Loucy (cell line): ENCODE data around the gene B3GALT6.

Experiments used
- CTCF ChIP-seq: fragments of 200-600 bp; sonication (generic); conservative IDR thresholded peaks from 2 replicates; pipeline ENCODE4 v1.5.1; 2014; ENCODE audit warnings: mild to moderate bottlenecking, antibody characterized with exemption, low read length
- EZH2phosphoT487 ChIP-seq: fragments of 200-600 bp; IDR thresholded peaks from 2 replicates; pipeline ENCODE4 v1.6.1; 2018; ENCODE audit warnings: antibody characterized with exemption, mild to moderate bottlenecking, moderate library complexity, borderline replicate concordance

DNA sequence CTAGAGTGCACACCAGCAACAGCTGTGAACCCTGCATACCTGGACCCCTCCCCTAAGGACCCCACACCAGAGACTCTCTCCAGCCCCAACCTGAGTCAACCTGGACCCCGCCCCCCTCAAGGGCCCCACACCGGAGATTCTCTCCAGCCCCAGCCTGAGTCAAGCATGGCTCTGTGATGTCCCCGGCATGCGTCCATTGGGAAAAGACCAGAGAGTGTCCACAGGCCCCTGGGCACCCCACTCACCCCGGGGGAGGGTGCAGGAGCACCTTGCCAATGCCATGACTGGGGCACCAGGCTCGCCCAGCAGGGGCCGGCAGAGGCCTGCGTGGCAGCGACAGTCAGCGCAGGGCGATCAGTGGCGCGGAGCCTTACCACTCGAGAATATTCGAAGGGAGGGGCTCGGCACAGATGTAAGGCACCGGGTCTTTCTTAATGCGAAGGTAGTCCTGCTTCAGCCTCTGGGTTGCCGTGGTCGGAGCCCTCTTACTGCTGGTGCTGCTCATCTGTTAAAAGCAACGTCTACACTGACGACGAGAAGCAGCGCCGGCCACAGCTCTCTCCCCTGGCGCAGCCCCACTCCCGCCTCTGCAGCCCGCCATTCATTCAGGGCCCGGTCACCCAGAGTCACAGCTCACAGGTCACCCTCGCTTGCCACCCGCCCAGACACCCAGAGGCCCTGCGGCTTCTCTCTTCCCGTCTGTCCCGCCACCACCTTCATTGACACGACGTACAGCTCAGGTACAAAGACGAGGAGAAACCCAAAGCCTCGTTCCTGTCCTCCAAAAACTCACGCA is 35.6 kb downstream of the B3GALT6 start:
- TF ChIP-seq CTCF (no peak), EZH2phosphoT487 (no peak)
